Measurements from ENCODE around the gene RAI1.

The RAI1 gene

DNA sequence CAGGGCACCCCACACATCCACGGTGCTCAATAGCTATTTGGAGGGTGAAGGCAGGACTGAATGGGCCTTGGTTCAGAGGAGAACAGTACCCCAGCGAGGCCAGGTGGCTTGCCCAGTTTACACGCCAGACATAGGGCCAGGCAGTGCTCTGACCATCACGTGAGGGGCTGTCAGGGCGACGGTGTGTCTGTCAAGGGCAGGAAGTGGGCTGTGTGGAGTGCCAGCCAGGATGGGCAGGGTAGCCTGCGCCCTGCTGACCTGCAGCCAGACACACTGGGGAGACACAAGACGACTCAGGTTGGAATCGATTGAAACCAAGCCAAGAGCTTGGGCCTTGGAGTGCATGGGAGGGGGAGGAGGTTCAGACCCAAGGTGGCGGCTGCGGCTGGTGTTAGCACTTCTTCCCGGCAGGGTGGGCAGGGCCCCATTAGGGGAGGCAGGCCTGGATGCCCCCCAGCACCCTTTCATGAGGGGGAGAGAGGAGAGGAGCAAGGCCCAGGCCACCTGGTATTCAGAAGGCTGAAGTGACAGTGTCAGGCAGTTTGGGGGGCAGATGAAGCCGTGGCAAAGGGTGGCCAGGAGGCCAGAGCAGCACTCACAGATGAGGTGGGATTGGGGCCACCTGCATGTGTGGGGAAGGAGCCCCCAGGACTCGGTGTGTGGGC is 87.3 kb downstream of the RAI1 start:
- DNase-seq (ENCODE audit: low read depth) = no peak

DNA sequence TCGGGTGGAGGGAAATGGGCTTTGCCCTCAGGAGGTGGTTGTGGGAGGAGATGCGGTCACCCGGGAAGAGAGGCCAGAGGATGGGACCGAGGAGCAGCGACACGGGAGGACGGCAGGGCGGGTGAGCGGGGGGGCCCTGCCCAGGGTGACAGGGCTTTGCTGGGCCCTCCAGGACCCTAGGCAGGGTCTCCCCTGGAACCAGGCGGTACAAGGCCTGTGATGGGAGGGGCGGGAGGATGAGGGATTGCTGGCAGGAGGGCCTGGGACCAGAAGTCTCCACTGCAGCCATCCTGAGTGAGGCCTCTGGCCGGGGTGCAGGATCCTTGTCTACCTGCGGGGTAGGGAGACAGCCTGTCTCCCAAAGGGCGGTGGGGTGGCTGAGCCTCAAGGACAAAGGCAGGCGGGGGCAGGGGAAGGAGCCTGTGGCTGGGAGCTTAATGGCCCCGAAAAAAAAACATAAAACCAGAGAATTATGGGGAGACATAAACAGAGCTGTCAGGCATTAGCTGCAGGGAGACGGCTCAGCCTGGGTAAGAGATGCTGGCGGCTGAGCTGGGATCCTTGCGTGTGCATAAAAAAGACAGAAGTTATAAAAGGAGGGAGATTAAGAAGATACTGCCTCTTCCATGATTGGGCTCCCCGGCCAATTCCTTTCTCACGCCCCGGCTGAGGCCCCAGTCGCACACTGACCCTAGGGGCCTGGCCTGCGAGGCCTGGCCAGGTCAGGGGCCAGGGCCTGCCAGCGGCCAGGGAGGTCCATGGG is 88.8 kb downstream of the RAI1 start:
- DNase-seq (ENCODE audit: low read depth) = no peak

DNA sequence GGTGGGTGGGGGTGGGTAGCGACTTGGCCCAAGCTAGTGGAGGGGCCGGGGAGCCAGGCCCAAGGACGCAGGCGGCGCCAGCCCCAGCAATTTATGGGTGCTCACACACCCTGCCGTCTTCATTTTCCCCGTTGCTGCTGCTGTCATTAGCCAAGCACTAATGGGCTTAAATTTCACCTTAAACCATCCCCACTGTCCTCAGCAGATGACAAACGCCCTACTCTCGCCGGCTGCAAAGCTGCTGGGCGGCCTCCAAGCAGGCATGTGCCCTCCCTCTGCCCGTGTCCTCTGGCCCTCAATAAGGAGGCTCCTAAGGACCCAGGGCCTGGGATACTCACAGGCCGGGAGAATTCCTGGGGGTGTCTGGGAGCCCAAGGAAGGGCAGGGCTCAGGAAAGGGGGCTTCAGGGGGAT is 89.4 kb downstream of the RAI1 start:
- no peak for DNase-seq (ENCODE audit: low read depth)

DNA sequence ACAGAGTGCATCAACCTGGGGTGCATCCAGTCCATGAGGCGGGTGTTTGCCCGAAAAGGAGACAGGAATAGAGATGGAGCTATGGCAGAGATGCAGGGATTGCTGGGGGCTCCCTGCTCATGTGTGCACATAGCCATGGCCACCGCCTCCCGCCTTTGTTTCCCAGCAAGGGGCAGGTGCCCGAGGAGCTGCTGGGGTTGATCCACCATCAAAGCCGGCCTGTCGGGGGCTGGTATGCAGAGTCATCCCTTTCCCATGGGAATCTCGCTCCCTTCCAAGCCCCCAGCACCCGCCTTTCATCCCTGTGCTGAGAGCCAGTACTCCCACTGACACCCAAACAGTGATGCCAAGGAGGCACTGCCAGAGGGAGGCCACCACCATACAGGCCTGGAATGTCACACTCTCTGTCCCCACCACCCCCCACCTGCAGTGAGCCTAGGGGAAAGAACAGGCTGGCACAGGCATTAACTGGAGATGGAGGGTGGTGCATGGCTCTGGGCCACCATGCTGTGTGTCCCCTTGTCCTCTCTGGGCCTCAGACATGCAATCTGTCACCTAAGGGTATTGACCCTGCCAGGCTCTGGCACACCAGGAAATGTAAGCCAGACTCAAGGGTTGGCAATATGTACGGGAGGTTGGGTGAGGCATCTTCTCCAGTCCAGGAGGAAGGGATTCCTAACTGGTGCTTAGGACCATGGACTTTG is 90.4 kb downstream of the RAI1 start:
- DNase-seq (ENCODE audit: low read depth) = no peak

DNA sequence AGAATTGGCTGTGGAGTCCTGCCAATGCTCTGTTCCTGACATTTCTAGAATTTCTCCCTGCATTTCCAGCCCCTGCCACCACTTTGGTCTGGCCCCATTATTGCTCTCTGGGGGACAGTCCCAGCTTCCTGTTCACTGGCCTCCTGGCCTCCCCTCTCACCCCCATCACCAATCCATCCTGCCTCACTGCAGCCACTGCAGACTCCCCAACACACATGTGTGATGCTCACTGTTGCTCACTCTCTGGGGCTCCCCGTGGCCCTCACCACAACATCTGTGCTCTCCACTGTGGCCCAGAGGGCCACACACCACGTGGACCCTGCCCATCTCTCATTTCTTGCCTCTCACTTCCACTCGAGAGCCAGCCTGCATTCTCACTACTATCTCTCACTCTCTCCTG is 91.0 kb downstream of the RAI1 start:
- DNase-seq (ENCODE audit: low read depth) = no peak

DNA sequence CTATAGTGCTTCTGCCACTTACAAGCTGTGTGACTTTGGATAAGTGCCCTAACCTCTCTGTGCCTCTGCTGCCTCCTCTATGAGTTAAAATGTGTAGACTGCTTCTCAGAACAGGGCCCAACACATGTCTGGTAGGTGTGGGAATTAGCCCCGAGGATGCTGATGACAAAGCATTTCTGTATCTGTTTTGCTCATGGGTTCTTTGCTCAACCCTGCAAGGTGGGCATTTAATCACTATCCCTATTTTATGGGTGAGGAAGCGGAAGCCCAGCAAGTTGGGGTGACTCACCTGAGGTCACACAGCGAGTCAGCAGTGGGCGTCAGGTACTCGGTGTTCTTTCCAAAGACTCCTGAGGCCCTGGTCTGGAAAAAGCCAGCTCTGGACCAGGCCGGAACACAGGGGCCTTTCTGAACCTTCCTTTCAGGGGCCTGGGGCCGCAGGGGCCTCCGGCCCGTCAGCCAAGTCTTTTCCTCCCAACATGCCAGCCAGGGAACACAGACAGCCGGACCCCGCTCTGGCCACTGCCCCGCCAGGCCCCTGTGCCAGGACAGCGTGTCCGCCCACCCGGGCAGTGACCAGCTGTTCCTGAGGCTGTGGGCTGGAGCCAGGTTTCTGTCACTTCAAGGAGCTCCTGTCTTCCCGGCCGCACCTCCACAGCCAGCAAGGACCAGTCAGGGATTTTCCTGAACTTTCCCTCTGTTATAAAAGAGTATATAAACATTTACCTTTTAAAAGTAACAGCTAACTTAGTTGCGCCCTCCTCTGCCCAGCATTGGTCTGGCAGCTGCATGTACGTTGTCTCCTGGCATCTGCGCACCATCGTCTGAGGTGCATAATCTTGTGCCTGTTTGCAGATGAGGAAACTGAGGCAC is 93.0 kb downstream of the RAI1 start:
- DNase-seq (ENCODE audit: low read depth) = no peak

DNA sequence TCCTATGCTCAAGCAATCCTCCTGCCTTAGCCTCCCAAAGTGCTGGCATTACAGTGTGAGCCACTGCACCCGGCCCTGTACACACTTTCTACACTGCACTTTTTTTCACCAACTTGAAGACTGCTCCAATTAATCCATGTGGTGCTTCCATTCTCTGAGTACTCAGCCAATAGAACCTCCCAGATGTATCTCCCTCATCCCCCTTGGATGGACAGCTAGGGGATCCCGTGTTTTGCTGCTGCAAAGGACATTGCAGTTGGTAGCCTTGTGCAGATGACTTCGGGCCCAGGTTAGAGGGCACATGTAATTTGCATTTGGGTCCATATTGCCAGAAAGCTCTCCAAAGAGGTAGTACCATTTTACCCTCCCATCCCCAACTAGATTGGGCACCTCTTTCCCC is 95.6 kb downstream of the RAI1 start:
- no peak for DNase-seq (ENCODE audit: low read depth)

DNA sequence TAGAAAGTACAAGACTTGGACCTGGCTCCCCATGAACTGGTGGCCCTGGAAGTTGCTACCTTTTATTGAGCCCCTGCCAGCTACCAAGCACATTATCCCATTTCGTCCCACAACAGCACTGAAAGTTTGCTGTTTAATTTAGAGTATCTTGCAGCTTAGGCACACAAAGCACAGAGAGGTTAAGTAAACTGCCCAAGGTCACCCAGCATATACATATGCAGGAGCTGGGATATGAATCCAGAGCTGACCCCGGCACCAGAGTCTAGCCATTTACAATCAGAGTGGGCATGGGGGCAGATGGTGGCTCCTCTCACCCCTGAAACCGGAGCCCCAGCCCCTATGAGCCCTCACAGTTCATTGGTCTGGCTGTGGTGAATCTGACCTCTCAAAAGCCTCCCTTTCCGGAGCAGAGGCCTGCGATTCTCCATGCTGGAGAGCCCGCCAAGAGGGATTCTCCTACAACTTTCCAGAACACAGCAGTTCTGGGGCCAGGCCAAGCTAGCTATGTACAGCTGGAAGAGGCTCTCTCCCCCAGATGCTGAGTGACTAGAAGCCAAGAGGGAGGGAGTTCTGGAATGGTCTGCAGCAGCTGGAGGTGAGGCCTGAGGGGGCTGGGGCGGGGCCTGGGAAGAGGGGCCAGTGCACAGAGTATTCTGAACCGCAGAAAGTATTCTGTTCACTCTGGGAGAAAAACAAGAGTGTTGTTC is 97.2 kb downstream of the RAI1 start:
- peak; percentile 59 for DNase-seq (ENCODE audit: low read depth)

DNA sequence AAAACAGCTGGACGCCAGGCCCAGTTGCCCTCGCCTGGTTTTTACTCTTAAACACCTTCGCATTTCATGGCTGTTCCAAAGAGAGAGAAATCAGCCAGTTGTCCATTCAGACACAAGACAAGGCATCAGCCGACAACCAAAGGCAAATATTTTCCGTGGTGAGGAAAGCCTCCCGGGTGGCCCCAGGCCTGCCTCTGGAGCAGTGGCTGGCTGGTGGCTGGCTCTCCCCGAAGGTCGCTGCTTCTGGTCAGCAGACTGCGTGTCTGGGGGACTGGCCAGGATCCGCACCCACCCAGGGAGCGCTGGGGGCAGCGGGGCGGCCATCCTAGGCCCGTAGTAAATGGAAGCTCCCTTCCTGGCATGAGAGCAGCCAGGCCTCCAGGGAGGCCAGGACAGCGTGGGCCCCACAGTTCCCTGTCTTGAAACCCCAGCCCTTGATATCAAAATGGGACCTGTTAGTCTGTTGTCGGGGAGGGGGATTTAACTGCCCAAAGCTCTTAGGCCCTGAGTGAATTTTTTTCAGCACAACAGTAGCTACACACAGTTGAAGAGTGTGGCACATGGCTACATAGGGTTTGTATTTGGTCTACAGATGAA is 97.9 kb downstream of the RAI1 start:
- no peak for DNase-seq (ENCODE audit: low read depth)

DNA sequence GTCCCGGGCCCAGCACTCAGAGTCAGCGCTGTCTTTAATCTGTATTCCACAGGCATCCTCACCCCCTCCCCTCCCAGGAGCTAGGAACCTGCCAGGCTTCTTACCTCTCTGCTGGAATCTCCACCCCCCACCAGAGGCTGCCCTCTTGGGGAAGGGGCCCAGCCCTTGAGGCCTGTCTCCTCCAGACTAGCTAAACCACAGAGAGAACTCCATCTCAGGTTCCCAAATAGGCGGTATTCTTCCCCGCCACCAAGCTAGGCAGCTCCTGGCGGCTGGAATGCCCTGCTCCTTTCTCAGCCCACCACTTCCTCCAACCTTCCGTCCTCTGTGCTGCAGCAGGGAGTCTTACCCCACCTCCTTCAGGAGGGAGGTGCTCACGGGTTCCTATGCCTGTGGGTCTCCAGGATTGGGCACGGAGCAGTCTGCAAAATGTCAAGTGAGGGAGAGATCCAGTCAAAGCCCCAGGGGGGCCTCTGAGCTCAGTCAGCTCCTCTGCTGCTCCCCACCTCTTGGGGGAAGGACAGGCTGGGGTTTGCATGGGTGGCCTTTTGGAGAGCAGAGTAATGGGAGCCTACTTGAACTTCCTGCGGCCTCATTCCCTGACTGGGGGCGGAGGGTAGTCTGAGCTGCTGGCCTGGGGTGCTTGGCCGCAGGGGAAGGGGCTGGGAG is 99.8 kb downstream of the RAI1 start:
- DNase-seq (ENCODE audit: low read depth) = no peak

DNA sequence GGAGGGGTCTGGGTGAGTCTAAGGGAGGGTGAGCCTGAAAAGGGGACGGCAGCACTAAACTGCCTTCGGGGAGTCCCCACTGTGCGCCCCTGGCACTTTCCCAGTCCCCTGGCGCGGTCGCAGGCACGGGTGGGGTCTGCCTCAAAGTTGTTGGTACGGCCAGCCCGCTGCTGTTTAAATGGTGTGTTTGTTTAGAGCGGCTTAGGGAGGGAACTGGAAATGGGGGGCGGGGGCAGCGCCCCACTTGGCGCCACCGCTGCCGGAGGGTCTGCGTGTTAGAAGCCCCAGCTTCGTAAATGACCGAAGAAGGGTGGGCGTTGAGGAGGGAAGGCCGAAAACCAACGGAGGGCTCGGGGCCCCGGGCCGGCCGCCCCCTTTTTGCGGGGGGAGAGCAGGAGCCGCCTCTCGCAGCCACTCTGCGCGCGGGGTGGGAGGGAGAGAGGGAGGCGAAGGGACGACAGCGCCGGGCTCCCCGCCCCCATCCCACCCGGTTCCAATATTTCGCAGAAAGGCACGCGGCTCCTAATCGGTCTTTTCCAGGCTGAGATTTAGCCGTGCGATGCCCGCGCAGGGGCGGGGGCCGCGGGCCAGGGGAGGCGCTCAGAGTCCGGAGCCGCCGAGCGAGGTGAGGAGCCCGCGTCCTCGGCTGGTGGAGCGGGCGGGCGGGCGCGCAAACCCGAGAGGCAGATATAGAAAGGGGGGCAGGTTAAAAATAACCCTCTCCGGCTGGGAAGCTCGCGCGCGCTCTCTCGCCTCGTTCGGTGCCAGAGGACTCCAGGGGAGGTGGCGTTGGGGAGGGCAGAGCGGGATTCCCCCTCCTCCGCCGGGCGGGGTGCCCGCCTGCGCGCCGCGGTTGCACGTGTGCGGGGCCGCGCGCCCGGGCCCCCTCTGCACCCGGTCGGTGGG is 100.6 kb downstream of the RAI1 start:
- peak; percentile 64 for DNase-seq (ENCODE audit: low read depth)

DNA sequence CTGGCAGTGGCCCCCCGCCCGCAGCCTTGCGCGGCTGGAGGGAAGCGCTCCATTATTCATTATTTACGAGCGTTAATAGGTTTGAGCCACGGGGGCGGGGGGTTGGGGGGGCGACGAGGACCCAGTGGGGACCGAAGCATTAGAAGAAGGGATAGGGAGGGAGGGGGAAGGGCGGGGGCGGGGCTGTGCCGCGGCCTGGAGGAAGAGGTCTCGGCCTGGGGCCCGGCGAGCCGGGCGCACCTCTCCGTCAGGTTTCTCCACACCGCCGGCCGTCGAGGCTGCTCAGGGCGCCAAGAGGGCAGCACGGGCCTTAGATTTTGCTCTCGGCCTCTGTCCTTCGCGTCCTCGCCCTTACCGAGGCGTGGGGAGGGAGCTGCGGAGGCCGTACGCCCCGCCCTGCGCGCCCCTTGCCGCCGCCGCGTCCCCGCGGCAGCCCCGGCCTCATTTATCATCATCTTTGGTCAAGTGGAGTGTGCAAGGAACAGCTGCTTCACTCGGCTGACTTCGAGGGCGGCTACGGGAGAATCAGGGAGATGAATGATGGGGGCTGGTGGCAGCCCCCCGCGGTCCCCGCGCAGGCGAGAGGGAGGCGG is 101.4 kb downstream of the RAI1 start:
- no peak for DNase-seq (ENCODE audit: low read depth)

DNA sequence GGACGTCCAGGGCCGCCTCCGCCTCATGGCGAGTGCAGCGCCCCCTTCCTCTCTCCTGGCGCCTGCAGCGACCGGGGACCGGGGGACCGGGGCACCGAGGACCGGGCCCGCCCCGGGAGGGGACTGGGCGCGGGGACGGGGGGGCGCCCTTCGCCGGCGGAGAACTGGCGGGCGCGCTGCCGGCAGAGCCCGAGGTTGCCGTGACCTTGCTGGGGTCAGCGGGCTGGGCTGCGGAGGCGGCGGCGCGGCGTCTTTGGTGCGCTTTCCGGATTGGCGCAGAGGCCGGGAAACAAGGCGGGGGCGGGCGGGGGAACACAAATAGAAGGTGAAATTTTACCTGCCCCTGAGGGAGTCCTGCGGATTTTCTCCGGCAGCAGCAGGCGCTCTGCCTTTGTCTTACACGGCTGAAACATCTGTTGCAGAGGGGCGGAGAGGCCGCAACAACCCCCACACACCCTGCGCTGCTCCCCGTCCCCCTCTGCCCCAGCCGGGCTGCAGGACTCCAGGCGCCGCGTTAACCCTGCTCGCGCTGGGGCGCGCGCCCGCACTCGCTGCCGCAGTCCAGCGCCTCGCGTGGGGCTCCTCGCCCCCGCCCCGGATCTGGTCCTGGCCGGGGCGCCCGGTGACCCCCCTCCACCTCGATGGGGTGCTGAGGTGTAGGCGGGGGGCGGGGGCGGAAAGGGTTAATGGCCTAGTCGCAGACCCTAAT is 102.0 kb downstream of the RAI1 start:
- DNase-seq (ENCODE audit: low read depth) = no peak

DNA sequence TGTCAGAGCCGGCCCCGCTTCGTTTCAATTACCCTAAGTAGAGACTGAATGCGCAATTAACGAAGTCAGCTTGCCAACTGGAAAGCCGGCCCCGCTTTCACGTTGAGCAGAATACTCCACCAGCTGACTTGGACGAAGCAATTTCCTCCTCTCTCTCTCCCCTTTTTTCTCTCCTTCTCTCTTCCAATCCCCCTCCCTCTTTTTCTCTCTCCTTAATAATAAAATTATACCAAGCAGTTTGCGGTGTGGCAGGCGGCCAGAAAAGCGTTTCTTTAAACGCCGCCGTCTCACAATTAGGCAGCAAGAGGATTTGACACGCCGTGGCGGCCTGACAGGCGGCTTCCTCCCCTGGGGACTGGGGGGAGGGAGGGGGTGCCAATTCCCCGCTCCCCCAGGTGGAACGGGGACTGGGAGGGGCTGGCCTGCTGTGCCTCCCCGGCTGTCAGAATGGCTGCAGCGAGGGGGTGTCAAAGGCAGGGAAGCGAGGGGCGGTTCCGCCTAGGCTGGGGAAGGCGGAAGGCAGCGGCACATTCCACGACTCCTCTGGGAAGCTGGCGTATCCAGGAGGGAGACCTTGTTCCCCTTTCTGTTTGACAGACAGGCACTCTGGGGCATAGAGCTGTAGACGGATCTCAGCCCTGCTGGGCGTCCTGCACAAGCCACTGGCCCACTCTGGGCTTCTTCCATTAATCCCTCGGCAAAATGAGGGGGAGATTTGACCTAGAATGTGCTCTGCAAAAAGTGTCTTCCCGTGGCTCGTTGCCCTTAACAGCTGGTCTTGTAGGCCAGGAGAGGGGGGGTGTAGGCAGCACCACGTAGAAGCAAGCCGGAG is 102.8 kb downstream of the RAI1 start:
- DNase-seq (ENCODE audit: low read depth) = peak; percentile 39

DNA sequence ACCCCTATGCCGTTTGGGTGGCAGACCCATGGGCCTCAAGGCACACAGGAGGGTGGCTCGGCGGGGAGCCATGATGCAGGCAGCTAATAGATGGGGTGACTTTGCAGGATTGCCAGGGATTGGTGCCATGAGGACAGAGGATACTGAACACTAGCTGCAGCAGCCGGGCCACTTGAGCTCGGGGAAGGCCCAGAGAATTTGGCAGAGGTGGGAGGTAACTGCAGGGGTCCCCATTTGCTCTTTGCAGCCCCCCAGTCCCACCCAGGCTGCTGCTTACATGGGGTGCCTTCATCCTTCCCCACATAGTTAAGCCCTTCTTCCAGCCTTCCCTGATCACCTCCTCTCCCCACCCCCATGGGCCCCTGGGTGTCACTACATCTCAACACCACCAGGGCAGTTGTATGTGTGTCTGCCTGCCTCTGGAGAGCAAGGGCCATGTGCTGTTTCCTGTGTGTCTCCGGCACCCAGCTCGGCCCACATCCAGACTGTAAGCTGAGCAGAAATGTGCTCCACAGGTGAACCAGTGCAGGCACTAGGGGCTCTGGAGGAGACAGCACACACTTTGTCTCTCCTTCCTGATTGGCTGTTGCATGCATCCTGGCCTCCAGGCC is 103.5 kb downstream of the RAI1 start:
- DNase-seq (ENCODE audit: low read depth) = no peak

DNA sequence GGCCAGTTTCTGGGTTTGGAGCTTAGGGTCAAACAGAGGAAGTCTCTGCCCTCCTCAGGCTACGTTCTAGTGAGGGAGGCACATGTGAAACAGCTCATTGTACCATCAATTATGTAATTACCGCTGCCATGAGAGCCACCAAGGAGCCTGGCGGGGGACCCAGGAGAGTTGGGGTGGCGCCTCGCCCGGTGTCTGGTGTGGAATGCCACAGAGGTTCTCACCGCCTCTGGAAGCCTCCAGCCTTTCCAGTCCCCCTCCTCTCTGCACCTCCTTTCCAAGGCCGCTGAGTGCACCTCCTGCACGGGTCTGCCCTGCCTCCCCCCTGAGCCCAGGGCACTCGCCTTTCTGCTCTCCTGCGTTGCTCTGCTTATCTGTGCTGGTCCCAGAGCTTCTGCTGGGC is 104.1 kb downstream of the RAI1 start:
- DNase-seq (ENCODE audit: low read depth) = no peak

DNA sequence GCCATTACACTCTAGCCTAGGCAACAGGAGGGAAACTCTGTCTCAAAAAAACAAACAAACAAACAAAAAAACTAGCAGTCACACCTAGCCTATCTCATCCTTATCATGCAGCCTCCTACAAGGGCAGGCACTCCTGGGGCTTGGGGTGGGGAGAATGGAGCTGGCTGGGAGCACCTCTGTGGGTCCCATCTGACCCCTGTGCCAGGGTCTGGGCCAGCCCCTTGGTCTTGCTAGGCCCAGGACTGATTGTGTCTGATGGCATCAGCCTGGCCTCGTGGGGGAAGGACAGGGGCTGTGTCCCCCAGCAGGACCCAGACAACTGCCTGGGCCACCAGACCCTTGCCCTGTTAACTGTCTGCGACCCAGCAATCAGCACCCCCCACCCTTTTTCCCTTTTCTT is 105.7 kb downstream of the RAI1 start:
- no peak for DNase-seq (ENCODE audit: low read depth)

All from fibroblast of gingiva (primary cell).